T-helper 17 cell (primary cell): ENCODE data around the gene ETHE1. TPM values are rescaled to one million over a fixed set of nuclear protein-coding genes. Genes with fewer than 3 reads are reported as not detected.
"Not testable (repeated sequence)": the region's sequence is repeated elsewhere in the genome, so short reads cannot be mapped to it uniquely, and the experiment has no call there.

Experiments used
- ATAC-seq: fragments of 150-1000 bp; cut with Tn5 transposase; 2 replicates; pipeline ENCODE4 v1.10.0; 2021; ENCODE audit warnings: mild to moderate bottlenecking, moderate library complexity
- DNase-seq, 3 donors: peaks; one replicate each; pipeline versions ENCODE4 v3.0.0 to v3.0.0-alpha.2; 2020 to 2021
- H3K9me3 ChIP-seq: one replicate; pipeline ENCODE4 v1.7.0; 2013; ENCODE audit warnings: low read length, mild to moderate bottlenecking; ENCODE audit not compliant: control insufficient read depth, poor library complexity, severe bottlenecking
- H3K27ac Mint-ChIP-seq: one replicate; pipeline ENCODE4 v1.8.0; 2022; ENCODE audit warnings: mild to moderate bottlenecking, moderate library complexity, mixed read lengths
- H3K27me3 Mint-ChIP-seq: one replicate; pipeline ENCODE4 v1.8.0; 2022; ENCODE audit warnings: mixed read lengths
- H3K36me3 Mint-ChIP-seq: one replicate; pipeline ENCODE4 v1.8.0; 2022; ENCODE audit warnings: low read depth, mixed read lengths
- H3K4me1 Mint-ChIP-seq: one replicate; pipeline ENCODE4 v1.8.0; 2022; ENCODE audit warnings: mild to moderate bottlenecking, mixed read lengths
- H3K4me3 Mint-ChIP-seq: one replicate; pipeline ENCODE4 v1.8.0; 2022; ENCODE audit warnings: mild to moderate bottlenecking, moderate library complexity, mixed read lengths
- total RNA-seq, 4 donors: library from RNA in 2 of 4; stranded (reverse) in 2 of 4; gene quantifications; one replicate each; pipeline ENCODE4 v1.2.3 and lab custom pipeline; 2022 to 2026

ETHE1 gene
- total RNA-seq, 2 donors from 2014 or later: 21.0 to 30.3 TPM

DNA sequence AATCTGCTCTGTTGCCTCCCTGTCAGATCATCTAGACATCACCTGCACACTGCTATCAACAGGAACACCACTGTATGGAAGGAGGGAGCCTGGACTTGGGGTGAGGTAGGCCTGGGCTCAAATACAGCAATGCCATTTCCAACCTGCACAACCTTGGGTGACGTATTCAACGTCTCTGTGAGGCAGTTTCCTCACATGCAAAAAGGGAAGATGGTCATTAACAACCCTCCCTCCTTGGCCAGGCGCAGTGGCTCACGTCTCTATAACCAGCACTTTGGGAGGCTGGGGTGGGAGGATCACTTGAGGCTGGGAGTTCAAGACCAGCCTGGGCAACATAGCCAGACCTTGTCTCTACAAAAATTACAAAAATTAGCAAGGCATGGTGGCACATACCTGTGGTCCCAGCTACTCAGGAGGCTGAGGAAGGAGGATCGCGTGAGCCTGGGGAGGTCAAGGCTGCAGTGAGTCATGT is 35.3 kb upstream of the ETHE1 start:
- DNase-seq (no peak), ATAC-seq (no peak)
- H3K9me3 ChIP-seq: no peaks in the 10 kb centered on the region
- peak overlapping the region; percentile 96 for H3K27ac Mint-ChIP-seq
- H3K4me3 Mint-ChIP-seq: peak overlapping the region; percentile 65
- peaks cover 3% of the 10 kb centered on the region for H3K36me3 Mint-ChIP-seq
- H3K4me1 Mint-ChIP-seq: peaks cover 38% of the 10 kb centered on the region
- H3K27me3 Mint-ChIP-seq: no peaks in the 10 kb centered on the region

DNA sequence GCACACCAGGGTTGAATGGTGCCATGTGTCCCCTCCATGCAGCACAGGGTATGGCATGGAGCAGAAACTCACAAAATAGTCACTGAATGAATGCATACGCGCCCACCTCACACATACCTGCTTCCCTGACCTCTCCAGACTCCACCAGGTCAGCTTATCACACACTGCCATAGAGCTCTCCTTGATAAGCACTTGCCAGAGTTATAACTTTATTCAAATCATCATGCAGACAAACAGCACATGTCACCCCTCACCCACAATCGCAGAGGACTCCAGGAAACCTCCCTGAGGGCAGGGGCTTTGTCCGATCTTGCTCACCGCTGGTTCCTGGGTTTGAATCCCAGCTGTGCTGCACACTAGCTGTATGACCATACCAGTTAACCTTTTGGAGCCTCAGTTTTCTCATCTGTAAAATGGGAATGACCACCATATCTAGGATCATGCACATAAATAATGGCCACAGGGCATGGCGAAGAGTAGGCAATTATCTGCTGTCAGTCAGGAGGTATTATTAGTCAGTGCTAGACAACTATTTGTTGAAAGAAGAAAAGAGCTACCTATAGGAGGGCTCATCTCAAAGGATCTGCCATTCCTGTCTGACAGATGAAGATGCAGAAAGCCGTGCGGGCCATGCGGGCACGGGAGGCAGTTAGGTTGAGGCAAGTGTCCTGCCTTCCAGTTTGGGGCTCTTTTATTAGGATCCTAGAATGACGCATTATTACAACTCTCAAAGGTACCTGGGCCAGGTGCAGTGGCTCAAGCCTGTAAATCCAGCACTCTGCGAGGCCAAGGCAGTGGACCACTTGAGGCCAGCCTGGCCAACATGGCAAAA is 34.4 kb upstream of the ETHE1 start:
- peaks cover 36% of the 10 kb centered on the region for H3K4me1 Mint-ChIP-seq
- H3K27ac Mint-ChIP-seq: peak overlapping the region; percentile 96
- no peaks in the 10 kb centered on the region for H3K27me3 Mint-ChIP-seq
- no peaks in the 10 kb centered on the region for H3K9me3 ChIP-seq
- DNase-seq (no peak), ATAC-seq (no peak)
- no peak overlapping the region for H3K4me3 Mint-ChIP-seq
- peaks cover 2% of the 10 kb centered on the region for H3K36me3 Mint-ChIP-seq

DNA sequence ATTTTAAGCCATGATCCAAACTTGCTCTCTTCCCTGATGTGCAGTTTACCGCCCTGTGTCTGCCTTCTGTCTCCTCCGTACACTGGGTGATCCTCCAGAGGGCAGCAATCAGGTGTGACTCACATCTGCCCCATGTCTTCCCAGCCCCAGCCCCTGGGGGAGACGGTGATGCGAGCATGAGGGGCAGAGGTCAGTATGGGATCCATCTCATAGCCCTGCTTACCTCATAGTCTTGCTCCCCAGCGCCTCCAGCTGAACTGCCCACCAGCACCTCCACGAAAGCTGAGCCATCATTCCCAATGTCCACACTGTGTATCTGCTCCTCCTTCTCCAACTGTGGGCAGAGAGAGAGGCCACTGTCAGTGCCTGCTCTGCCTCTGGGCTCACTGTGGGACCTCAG is 33.7 kb upstream of the ETHE1 start:
- peak overlapping the region; percentile 96 for H3K27ac Mint-ChIP-seq
- no peaks in the 10 kb centered on the region for H3K27me3 Mint-ChIP-seq
- DNase-seq (no peak), ATAC-seq (no peak)
- H3K4me1 Mint-ChIP-seq: peaks cover 36% of the 10 kb centered on the region
- no peaks in the 10 kb centered on the region for H3K9me3 ChIP-seq
- peaks cover 2% of the 10 kb centered on the region for H3K36me3 Mint-ChIP-seq
- H3K4me3 Mint-ChIP-seq: no peak overlapping the region

DNA sequence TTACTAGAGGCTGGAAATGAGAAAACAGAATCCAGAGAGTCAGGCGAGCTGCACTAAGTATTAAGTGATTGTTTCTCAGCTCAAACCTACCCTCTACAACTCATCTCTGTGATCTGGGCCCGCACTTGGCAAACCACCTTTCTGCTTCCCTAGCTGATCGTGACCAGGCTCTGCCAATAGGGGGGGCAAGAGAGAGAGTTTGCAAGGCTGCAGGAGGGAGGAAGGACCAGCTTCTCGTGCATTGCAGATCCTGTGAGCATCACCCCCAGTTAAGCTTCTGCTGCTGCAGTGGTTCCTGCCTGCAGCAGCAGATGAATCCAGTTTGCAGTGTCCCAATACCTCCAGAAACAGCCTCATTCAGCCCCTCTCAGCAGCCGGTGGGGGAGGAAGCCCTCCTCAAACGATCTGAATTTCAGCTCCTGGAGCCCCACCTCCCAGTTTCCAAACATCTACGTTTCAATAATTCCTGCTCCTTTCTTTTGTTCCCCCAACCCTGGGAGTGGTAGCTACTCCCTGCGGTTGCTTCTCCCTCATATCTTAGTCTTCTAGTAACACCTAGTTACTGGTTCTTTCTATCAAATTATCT is 28.3 kb upstream of the ETHE1 start:
- peaks cover 6% of the 10 kb centered on the region for H3K36me3 Mint-ChIP-seq
- no peaks in the 10 kb centered on the region for H3K27me3 Mint-ChIP-seq
- no peaks in the 10 kb centered on the region for H3K9me3 ChIP-seq
- ATAC-seq (peak; percentile 99), DNase-seq (peak; percentile 59 to 84 (median 65))
- peak overlapping the region; percentile 47 for H3K27ac Mint-ChIP-seq
- peaks cover 15% of the 10 kb centered on the region for H3K4me1 Mint-ChIP-seq
- no peak overlapping the region for H3K4me3 Mint-ChIP-seq

DNA sequence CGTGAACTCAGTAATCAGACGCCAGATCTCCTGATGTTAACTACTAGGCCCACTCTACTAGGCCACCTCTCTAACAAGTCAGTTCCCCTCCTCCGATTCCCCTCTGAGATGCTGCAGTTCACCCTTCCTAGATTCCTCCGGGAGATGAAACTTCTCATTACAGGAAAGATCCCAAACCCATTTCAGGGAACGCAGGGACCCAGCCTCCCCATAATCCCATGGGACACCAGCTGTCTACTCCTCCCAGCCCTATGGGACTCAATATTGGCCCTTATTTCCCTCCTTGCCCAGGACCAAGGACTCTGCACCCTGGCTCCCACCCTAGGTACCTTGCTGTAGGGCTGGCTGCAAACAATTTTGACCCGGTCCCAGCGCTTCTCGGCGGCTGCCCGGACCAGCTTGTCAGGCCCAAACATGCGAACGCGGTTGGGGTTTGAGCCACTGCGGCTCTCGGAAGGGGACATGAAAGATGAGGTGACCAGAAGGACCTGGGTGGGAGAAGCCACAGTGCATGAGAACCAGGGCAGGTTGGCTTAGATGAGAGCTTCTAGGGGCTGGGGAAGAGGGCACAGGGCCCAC is 27.4 kb upstream of the ETHE1 start:
- DNase-seq (no peak), ATAC-seq (no peak)
- Mint-ChIP-seq H3K4me1 (peaks cover 12% of the 10 kb centered on the region), H3K4me3 (no peak overlapping the region), H3K36me3 (peaks cover 6% of the 10 kb centered on the region), H3K27me3 (no peaks in the 10 kb centered on the region), H3K27ac (peak overlapping the region; percentile 47)
- no peaks in the 10 kb centered on the region for H3K9me3 ChIP-seq

DNA sequence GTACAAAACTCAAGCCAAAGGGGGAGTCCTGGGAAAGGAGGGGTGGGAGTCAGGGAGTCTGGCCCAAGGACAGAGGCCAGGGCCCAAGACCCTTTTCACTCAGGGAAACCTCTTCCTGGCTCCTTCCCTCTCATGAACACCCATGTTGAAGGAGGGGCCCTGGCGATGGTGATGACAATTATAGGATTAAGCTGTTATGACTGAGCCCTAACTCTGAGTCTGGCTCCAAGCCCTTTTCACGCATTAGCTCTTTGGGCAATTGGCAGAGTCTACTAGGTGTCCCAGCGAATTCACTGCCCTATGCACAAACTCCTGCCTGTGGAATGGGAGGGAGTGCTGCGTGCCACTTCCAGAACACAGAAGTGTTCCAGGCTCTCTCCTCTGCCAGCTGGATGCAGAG is 26.7 kb upstream of the ETHE1 start:
- no peaks in the 10 kb centered on the region for H3K27me3 Mint-ChIP-seq
- H3K36me3 Mint-ChIP-seq: peaks cover 6% of the 10 kb centered on the region
- no peaks in the 10 kb centered on the region for H3K9me3 ChIP-seq
- peak overlapping the region; percentile 47 for H3K27ac Mint-ChIP-seq
- H3K4me3 Mint-ChIP-seq: no peak overlapping the region
- DNase-seq (no peak), ATAC-seq (no peak)
- H3K4me1 Mint-ChIP-seq: peaks cover 12% of the 10 kb centered on the region

DNA sequence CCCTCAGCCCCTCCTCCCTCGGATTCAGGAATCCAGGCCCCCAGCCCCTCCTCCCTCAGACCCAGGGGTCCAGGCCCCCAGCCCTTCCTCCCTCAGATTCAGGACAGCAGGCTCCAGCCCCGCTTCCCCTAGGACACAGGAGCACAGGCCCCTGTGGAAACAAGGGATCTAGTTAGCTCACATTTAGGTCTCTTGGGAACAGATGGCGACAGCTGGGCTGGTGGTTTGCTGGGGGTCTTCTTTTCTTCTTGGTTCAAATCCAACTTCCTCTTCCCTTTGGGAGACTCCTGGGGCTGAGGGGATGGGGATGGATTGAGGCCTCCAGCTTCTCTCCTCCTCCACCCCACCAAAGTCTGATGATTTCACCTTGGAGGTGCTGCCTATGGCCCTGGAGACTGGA is 25.6 kb upstream of the ETHE1 start:
- DNase-seq (no peak), ATAC-seq (no peak)
- Mint-ChIP-seq H3K27me3 (no peaks in the 10 kb centered on the region), H3K27ac (no peak overlapping the region), H3K4me1 (peaks cover 12% of the 10 kb centered on the region), H3K4me3 (no peak overlapping the region), H3K36me3 (peaks cover 6% of the 10 kb centered on the region)
- H3K9me3 ChIP-seq: no peaks in the 10 kb centered on the region

DNA sequence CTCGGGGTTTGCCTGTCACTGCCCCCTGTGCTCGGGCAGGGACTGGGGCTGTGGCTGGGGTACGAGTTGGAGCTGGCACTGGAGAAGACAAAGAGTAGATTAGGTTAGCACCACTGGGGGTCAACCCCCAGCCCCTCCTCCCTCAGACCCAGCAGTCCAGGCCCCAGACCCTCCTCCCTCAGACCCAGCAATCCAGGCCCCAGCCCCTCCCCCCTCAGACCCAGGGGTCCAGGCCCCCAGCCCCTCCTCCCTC is 25.1 kb upstream of the ETHE1 start:
- H3K36me3 Mint-ChIP-seq: peaks cover 6% of the 10 kb centered on the region
- H3K9me3 ChIP-seq: no peaks in the 10 kb centered on the region
- no peak overlapping the region for H3K27ac Mint-ChIP-seq
- no peak overlapping the region for H3K4me3 Mint-ChIP-seq
- no peaks in the 10 kb centered on the region for H3K27me3 Mint-ChIP-seq
- no peak for ATAC-seq
- H3K4me1 Mint-ChIP-seq: peaks cover 12% of the 10 kb centered on the region
- DNase-seq: no peak

DNA sequence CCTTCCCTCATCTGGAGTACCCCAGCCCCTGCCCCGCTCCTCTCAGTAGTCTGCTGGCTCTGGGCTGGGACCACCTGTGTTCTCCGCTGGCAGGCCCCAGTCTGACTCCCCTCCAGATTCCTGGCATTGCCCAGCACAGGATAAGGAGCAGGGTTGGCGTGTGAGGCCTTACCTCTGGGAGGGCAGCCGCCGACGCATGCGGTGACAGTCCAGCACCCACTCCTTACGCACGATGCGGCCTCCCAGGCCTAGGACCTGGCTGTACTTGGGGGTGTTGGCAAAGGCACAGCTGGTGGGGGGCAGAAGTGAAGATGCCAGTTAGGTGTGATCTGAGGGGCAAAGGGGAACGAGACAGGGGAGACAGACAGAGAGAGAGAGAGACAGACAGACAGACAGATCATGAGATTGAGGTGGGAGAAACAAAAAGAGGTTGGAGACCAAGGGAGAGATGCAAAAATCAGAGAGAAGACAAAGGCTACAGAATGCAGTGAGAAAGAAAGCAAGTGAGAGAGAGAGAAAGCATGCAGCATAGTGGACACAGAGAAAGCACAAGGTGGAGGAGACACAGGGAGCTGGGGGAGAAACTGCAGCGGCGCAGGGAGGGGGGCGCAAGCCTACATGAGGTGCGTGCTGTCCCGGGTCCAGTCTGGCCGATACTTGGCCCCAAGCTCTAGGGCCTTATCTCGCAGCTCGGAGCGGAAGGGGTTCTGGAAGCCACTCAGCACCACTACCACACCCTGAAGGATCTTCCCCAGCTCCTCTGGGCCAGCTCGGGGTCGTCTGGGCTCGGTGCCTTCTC is 24.6 kb upstream of the ETHE1 start:
- ATAC-seq (no peak), DNase-seq (no peak)
- H3K36me3 Mint-ChIP-seq: peaks cover 6% of the 10 kb centered on the region
- no peak overlapping the region for H3K4me3 Mint-ChIP-seq
- H3K4me1 Mint-ChIP-seq: peaks cover 12% of the 10 kb centered on the region
- no peaks in the 10 kb centered on the region for H3K27me3 Mint-ChIP-seq
- no peak overlapping the region for H3K27ac Mint-ChIP-seq
- H3K9me3 ChIP-seq: no peaks in the 10 kb centered on the region

DNA sequence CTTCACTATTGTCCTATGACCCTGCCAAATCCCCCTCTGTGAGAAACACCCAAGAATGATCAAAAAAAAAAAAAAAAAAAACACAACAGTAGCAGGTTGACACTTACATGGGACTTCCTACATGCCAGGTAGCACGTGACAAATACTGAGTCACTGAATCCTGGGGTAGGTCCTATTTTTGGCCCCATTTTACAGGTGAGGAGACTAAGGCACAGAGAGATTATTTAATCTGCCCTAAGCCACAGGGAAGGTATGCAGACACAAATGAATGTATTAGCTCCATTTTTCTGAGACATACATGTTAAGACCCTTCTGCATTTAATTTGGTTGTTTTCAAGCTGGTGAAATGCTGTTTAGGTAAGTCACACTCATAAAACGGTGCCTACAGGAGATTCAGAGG is 21.7 kb upstream of the ETHE1 start:
- DNase-seq (no peak), ATAC-seq (no peak)
- H3K36me3 Mint-ChIP-seq: peaks cover 6% of the 10 kb centered on the region
- no peaks in the 10 kb centered on the region for H3K9me3 ChIP-seq
- H3K4me3 Mint-ChIP-seq: no peak overlapping the region
- H3K27me3 Mint-ChIP-seq: no peaks in the 10 kb centered on the region
- H3K27ac Mint-ChIP-seq: no peak overlapping the region
- H3K4me1 Mint-ChIP-seq: peaks cover 3% of the 10 kb centered on the region

DNA sequence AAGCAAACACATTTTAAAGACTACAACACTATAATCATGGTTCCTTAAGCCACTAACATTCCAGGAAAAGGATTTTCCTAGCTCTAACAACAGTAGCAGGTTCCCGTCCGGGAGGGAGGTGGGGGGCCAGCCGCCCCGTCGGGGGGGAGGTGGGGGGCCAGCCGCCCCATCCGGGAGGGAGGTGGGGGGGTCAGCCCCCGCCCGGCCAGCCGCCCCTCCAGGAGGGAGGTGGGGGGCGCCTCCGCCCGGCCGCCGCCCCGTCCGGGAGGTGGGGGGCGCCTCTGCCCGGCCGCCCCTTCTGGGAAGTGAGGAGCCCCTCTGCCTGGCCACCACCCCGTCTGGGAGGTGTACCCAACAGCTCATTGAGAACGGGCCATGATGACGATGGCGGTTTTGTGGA is 20.9 kb upstream of the ETHE1 start:
- not testable (repeated sequence) for H3K4me3 Mint-ChIP-seq, H3K27ac Mint-ChIP-seq, H3K27me3 Mint-ChIP-seq, H3K9me3 ChIP-seq, ATAC-seq, H3K4me1 Mint-ChIP-seq, H3K36me3 Mint-ChIP-seq, DNase-seq

DNA sequence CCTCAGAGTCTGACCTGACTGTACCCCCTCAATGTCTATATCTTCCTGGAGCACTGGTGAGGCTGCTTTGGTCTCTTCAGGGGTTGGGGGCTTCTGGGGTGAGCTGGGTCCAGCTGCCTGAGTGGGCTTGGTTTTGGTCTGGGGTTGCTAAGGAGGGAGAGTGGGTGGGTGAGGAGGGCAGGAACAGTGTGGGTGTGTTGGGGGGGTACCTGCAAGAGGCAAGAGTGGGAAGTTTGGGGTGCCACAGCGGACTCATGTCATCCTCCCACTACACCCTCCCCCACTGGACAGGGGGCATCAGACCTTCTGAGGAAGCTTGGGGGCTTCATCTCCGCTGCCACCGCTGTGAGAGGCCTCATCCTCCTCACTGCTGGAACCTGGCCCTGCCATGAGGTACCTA is 19.6 kb upstream of the ETHE1 start:
- H3K4me1 Mint-ChIP-seq: peaks cover under 1% of the 10 kb centered on the region
- H3K27me3 Mint-ChIP-seq: no peaks in the 10 kb centered on the region
- peaks cover 6% of the 10 kb centered on the region for H3K36me3 Mint-ChIP-seq
- ATAC-seq (no peak), DNase-seq (no peak)
- no peaks in the 10 kb centered on the region for H3K9me3 ChIP-seq
- no peak overlapping the region for H3K4me3 Mint-ChIP-seq
- no peak overlapping the region for H3K27ac Mint-ChIP-seq

DNA sequence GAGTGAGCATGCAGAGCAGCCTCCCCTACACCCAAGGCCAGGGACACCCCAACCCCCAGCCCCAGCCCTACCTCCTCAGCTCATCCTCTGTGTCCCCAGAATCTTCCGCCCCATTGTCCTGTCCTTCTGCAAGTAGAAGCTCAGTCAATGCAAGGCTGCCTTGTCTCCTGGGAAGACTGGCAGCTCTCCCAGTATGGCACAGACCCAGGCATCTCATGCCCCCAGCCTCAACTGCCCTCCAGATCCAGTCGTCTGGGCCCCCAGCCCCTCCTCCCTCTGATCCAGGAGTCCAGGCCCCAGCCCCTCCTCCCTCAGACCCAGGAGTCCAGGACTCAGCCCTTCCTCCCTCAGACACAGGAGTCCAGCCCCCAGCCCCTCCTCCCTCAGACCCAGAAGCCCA is 19.0 kb upstream of the ETHE1 start:
- no peak overlapping the region for H3K4me3 Mint-ChIP-seq
- no peaks in the 10 kb centered on the region for H3K9me3 ChIP-seq
- no peak overlapping the region for H3K27ac Mint-ChIP-seq
- peaks cover 7% of the 10 kb centered on the region for H3K36me3 Mint-ChIP-seq
- no peak for ATAC-seq
- no peaks in the 10 kb centered on the region for H3K4me1 Mint-ChIP-seq
- no peaks in the 10 kb centered on the region for H3K27me3 Mint-ChIP-seq
- DNase-seq: no peak
